Panc1 (cell line): ENCODE data around the gene RPGR. TPM values are rescaled to one million over a fixed set of nuclear protein-coding genes. Genes with fewer than 3 reads are reported as not detected.

Source experiments
- ATAC-seq: fragments of 200-7000 bp; cut with Tn5 transposase; 2 replicates; pipeline ENCODE4 v1.9.1; 2020; ENCODE audit warnings: mild to moderate bottlenecking, moderate library complexity
- BruUV-seq: library from RNA; stranded (reverse); fragments of 400-500 nt; replicated peaks from 2 replicates; lab custom pipeline; 2021; lab: Mats Ljungman, UMichigan
- CTCF ChIA-PET: fragments of 300-600 bp; sonication (Branson Sonifier 250); formaldehyde crosslinking; loops from one replicate; lab custom pipeline; 2022; ENCODE audit warnings: antibody characterized with exemption; lab: Charles Lee
- POLR2A ChIA-PET: fragments of 300-600 bp; sonication (Branson Sonifier 250); formaldehyde crosslinking; loops from one replicate; lab custom pipeline; 2022; ENCODE audit warnings: antibody characterized with exemption; lab: Charles Lee
- DNase-seq: peaks from one replicate; pipeline ENCODE4 v3.0.0-alpha.2; 2010; ENCODE audit warnings: low read depth, low spot score
- H3K27ac ChIP-seq: 2 replicates; pipeline ENCODE4 v1.5.1; 2011; ENCODE audit warnings: mild to moderate bottlenecking, low read length, inconsistent platforms
- H3K27me3 ChIP-seq: fragments of 200-500 bp; sonication (Bioruptor generic); 2 replicates; pipeline ENCODE4 v1.6.0; 2014; ENCODE audit warnings: low read length, inconsistent platforms; ENCODE audit not compliant: control insufficient read depth, insufficient read depth
- H3K36me3 ChIP-seq: fragments of 200-500 bp; sonication (Bioruptor generic); 2 replicates; pipeline ENCODE4 v1.5.1; 2014; ENCODE audit warnings: inconsistent platforms, mild to moderate bottlenecking, low read length, moderate library complexity; ENCODE audit not compliant: control insufficient read depth, insufficient read depth
- H3K4me1 ChIP-seq: 2 replicates; pipeline ENCODE4 v1.5.1; 2011; ENCODE audit warnings: inconsistent platforms, mild to moderate bottlenecking, low read length, moderate library complexity; ENCODE audit not compliant: control insufficient read depth, insufficient read depth
- H3K4me3 ChIP-seq, 2 experiments: 2 replicates each; pipeline ENCODE4 v1.5.1; 2011 to 2012; ENCODE audit warnings: low read depth in 2 of 2, low read length in 2 of 2, mild to moderate bottlenecking in 2 of 2, inconsistent platforms in 1 of 2, moderate library complexity in 1 of 2
- H3K9me3 ChIP-seq: fragments of 200-500 bp; sonication (Bioruptor generic); 2 replicates; pipeline ENCODE4 v1.5.1; 2014; ENCODE audit warnings: low read depth, mild to moderate bottlenecking, inconsistent platforms, low read length, moderate library complexity; ENCODE audit not compliant: control insufficient read depth, insufficient read depth
- POLR2AphosphoS5 ChIP-seq: IDR thresholded peaks from 2 replicates; pipeline ENCODE4 v1.6.1; 2012; ENCODE audit warnings: mild to moderate bottlenecking, low read depth, low read length, moderate library complexity
- SIN3A ChIP-seq: IDR thresholded peaks from 2 replicates; pipeline ENCODE4 v1.6.1; 2012; ENCODE audit warnings: low read depth, mild to moderate bottlenecking, low read length, moderate library complexity, borderline replicate concordance; ENCODE audit not compliant: insufficient read depth
- TCF7L2 ChIP-seq: IDR thresholded peaks from 2 replicates; pipeline ENCODE4 v1.6.1; 2011; ENCODE audit warnings: mild to moderate bottlenecking, low read depth, low read length, inconsistent platforms
- in situ Hi-C: cut with HindIII; loops from 2 replicates; pipeline ENCODE4 v1.10.0; 2016; ENCODE audit warnings: low sequenced_read_pairs, low pct_unique_long_range_greater_than_20kb
- intact Hi-C: fragments of 100-400 bp; cut with micrococcal nuclease; formaldehyde crosslinking; loops from one replicate; pipeline ENCODE4 v1.10.0; 2022; ENCODE audit not compliant: unreplicated experiment
- total RNA-seq: library from RNA; stranded (reverse); gene quantifications from one replicate; pipeline ENCODE4 v1.2.1, GENCODE V29; 2021; ENCODE audit not compliant: unreplicated experiment
- TF ChIP-seq, protein P1 (sequence below): fragments of 450-650 bp; IDR thresholded peaks from 2 replicates; pipeline ENCODE4 v1.5.1; 2017; ENCODE audit warnings: mild to moderate bottlenecking
- TF ChIP-seq, protein P2 (sequence below), 2 experiments: IDR thresholded peaks; 2 replicates each; pipeline ENCODE4 v1.6.1; 2011 to 2012; ENCODE audit warnings: low read depth in 2 of 2, control low read depth in 1 of 2, low read length in 1 of 2, mild to moderate bottlenecking in 1 of 2, moderate library complexity in 1 of 2; ENCODE audit not compliant: insufficient read depth in 1 of 2

RPGR gene
- total RNA-seq, 1 experiment from 2014 or later = 4.0 TPM

DNA sequence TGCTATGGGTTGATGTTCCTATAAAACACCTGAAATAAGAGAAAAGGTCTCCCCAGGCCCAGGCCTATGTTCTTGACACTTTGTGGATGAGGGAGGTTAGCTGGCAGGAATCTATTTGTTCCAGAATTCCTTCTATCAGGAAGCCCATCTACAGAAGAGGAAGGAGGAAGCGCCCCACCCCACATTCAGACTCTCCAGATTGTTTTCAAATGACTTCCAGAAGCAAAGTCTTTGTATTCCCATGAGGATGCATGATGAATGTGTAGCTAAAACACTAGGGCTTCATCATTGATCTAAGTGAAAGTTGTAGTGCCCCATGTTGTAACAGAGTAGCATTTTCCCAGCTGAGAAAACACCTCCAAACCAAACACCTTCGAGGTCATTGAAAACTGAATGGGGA lies 41.5 kb upstream of the RPGR start:
- DNase-seq (no peak), ATAC-seq (no peak)
- Histone ChIP-seq H3K36me3 (no peaks in the 10 kb centered on the region), H3K27ac (no peak overlapping the region), H3K27me3 (no peaks in the 10 kb centered on the region), H3K4me1 (no peaks in the 10 kb centered on the region), H3K4me3 (no peak overlapping the region), H3K9me3 (no peaks in the 10 kb centered on the region)
- ChIA-PET CTCF (no interaction called here), POLR2A (no interaction called here)
- no TSS peak for BruUV-seq
- TF ChIP-seq, protein P1, sequence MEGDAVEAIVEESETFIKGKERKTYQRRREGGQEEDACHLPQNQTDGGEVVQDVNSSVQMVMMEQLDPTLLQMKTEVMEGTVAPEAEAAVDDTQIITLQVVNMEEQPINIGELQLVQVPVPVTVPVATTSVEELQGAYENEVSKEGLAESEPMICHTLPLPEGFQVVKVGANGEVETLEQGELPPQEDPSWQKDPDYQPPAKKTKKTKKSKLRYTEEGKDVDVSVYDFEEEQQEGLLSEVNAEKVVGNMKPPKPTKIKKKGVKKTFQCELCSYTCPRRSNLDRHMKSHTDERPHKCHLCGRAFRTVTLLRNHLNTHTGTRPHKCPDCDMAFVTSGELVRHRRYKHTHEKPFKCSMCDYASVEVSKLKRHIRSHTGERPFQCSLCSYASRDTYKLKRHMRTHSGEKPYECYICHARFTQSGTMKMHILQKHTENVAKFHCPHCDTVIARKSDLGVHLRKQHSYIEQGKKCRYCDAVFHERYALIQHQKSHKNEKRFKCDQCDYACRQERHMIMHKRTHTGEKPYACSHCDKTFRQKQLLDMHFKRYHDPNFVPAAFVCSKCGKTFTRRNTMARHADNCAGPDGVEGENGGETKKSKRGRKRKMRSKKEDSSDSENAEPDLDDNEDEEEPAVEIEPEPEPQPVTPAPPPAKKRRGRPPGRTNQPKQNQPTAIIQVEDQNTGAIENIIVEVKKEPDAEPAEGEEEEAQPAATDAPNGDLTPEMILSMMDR = no peak
- intact Hi-C loops (no loop called here), in situ Hi-C loops (no loop called here)

DNA sequence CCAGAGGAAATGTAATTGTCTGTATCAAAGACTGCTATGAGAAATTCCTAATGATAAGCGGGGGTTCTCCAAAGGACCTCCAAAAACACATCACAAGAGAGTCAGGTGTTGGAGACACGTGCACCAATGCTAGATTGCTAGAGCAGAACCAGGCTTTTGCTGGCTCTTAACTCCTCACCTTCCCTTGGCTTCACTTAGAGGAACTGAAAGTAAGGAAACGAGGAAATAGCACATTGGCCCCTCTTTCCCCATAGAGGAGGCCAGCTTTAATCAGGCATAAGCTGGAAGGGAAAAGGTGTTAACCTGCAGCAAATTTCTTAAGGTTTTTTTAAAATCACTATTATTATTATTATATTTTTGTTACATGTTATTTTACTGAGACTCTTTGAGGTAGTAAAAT lies 38.6 kb upstream of the RPGR start:
- in situ Hi-C loops (no loop called here), intact Hi-C loops (no loop called here)
- BruUV-seq = no TSS peak

More for the DNA sequence above, 38.6 kb upstream of the RPGR start:
- TF ChIP-seq, protein P1 = no peak
- TF ChIP-seq, protein P2, sequence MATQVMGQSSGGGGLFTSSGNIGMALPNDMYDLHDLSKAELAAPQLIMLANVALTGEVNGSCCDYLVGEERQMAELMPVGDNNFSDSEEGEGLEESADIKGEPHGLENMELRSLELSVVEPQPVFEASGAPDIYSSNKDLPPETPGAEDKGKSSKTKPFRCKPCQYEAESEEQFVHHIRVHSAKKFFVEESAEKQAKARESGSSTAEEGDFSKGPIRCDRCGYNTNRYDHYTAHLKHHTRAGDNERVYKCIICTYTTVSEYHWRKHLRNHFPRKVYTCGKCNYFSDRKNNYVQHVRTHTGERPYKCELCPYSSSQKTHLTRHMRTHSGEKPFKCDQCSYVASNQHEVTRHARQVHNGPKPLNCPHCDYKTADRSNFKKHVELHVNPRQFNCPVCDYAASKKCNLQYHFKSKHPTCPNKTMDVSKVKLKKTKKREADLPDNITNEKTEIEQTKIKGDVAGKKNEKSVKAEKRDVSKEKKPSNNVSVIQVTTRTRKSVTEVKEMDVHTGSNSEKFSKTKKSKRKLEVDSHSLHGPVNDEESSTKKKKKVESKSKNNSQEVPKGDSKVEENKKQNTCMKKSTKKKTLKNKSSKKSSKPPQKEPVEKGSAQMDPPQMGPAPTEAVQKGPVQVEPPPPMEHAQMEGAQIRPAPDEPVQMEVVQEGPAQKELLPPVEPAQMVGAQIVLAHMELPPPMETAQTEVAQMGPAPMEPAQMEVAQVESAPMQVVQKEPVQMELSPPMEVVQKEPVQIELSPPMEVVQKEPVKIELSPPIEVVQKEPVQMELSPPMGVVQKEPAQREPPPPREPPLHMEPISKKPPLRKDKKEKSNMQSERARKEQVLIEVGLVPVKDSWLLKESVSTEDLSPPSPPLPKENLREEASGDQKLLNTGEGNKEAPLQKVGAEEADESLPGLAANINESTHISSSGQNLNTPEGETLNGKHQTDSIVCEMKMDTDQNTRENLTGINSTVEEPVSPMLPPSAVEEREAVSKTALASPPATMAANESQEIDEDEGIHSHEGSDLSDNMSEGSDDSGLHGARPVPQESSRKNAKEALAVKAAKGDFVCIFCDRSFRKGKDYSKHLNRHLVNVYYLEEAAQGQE (IDR thresholded peaks at IDR 0.05; ENCODE audit: insufficient read depth in 1 of 2, low read depth in 2 of 2, low read length in 1 of 2) = no peak
- TF ChIP-seq SIN3A (no peak), TCF7L2 (no peak), POLR2AphosphoS5 (no peak)
- no peak overlapping the region for H3K27ac ChIP-seq
- CTCF ChIA-PET = no interaction called here
- no peaks in the 10 kb centered on the region for H3K4me1 ChIP-seq
- no peaks in the 10 kb centered on the region for H3K27me3 ChIP-seq
- H3K9me3 ChIP-seq = no peaks in the 10 kb centered on the region
- H3K36me3 ChIP-seq = no peaks in the 10 kb centered on the region
- ATAC-seq (no peak), DNase-seq (no peak)
- POLR2A ChIA-PET = no interaction called here
- no peak overlapping the region for H3K4me3 ChIP-seq
